ENCODE measurements around the gene LPP.

DNA sequence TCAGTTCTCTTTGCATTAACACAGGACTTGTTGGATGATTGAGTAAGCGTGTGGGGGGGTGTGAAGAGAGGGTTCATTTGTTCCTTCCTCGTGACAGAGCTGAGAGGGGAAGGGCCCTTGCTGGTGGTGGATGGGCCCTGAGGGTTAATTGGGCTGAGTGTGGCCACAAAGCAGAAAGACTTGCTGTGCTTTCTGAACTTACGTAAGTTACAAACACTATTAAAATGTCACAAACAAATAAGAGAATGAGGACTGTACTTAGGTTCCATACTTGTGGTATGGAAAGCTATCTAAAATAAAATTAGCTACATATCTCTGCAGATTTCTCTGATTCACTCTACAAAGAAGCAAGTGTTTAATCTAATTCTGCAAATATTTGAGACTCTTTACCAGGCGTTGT, 231.3 kb downstream of the LPP start:
- TF ChIP-seq, protein P1, sequence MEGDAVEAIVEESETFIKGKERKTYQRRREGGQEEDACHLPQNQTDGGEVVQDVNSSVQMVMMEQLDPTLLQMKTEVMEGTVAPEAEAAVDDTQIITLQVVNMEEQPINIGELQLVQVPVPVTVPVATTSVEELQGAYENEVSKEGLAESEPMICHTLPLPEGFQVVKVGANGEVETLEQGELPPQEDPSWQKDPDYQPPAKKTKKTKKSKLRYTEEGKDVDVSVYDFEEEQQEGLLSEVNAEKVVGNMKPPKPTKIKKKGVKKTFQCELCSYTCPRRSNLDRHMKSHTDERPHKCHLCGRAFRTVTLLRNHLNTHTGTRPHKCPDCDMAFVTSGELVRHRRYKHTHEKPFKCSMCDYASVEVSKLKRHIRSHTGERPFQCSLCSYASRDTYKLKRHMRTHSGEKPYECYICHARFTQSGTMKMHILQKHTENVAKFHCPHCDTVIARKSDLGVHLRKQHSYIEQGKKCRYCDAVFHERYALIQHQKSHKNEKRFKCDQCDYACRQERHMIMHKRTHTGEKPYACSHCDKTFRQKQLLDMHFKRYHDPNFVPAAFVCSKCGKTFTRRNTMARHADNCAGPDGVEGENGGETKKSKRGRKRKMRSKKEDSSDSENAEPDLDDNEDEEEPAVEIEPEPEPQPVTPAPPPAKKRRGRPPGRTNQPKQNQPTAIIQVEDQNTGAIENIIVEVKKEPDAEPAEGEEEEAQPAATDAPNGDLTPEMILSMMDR (IDR thresholded peaks at IDR 0.05) = no peak
- TF ChIP-seq EZH2 (IDR thresholded peaks at IDR 0.05; ENCODE audit: borderline replicate concordance, insufficient read depth, low read depth, low read length, poor library complexity, severe bottlenecking) = no peak
